Neural progenitor cell (in vitro differentiated cells): ENCODE results near the gene PILRA. TPM values are rescaled to one million over a fixed set of nuclear protein-coding genes. Genes with fewer than 3 reads are reported as not detected.

Experiments used
- DNase-seq: peaks from one replicate; pipeline ENCODE4 v3.0.0-alpha.2; 2016; ENCODE audit warnings: low spot score
- H2AFZ ChIP-seq: fragments of 200-600 bp; sonication (generic); replicated peaks from 2 replicates; pipeline ENCODE4 v1.6.1; 2016; ENCODE audit warnings: antibody characterized with exemption
- H3F3A ChIP-seq: fragments of 200-600 bp; sonication (generic); 2 replicates; pipeline ENCODE4 v1.6.1; 2016; ENCODE audit warnings: antibody characterized with exemption, low read depth
- H3K27ac ChIP-seq: fragments of 200-600 bp; sonication (generic); 2 replicates; pipeline ENCODE4 v1.5.1; 2016; ENCODE audit warnings: mild to moderate bottlenecking
- H3K27me3 ChIP-seq: fragments of 200-600 bp; sonication (generic); 2 replicates; pipeline ENCODE4 v1.6.1; 2016; ENCODE audit warnings: mild to moderate bottlenecking, moderate library complexity
- H3K36me3 ChIP-seq: fragments of 200-600 bp; sonication (generic); 2 replicates; pipeline ENCODE4 v1.5.1; 2016
- H3K4me1 ChIP-seq: fragments of 200-600 bp; sonication (generic); 2 replicates; pipeline ENCODE4 v1.6.1; 2016; ENCODE audit warnings: mixed run types
- H3K4me2 ChIP-seq: fragments of 200-600 bp; sonication (generic); 2 replicates; pipeline ENCODE4 v1.6.1; 2016
- H3K4me3 ChIP-seq: fragments of 200-600 bp; sonication (generic); 2 replicates; pipeline ENCODE4 v1.5.1; 2016
- H3K79me2 ChIP-seq: fragments of 200-600 bp; sonication (generic); 2 replicates; pipeline ENCODE4 v1.6.1; 2016; ENCODE audit warnings: low read depth
- H3K9ac ChIP-seq: fragments of 200-600 bp; sonication (generic); 2 replicates; pipeline ENCODE4 v1.6.1; 2016
- H3K9me3 ChIP-seq: fragments of 200-600 bp; sonication (generic); 2 replicates; pipeline ENCODE4 v1.5.1; 2016; ENCODE audit warnings: low read depth
- H4K20me1 ChIP-seq: fragments of 200-600 bp; sonication (generic); 2 replicates; pipeline ENCODE4 v1.6.1; 2016; ENCODE audit warnings: low read depth
- H3K27ac Mint-ChIP-seq: 3 replicates; pipeline ENCODE4 v1.8.0; 2021; ENCODE audit warnings: mixed read lengths
- H3K27me3 Mint-ChIP-seq: 2 replicates; pipeline ENCODE4 v1.8.0; 2022; ENCODE audit warnings: low read depth, mild to moderate bottlenecking, inconsistent platforms, moderate library complexity, mixed read lengths; ENCODE audit not compliant: insufficient read depth
- H3K36me3 Mint-ChIP-seq: 3 replicates; pipeline ENCODE4 v1.8.0; 2021; ENCODE audit warnings: mixed read lengths
- H3K4me1 Mint-ChIP-seq: 3 replicates; pipeline ENCODE4 v1.8.0; 2021; ENCODE audit warnings: mixed read lengths
- H3K4me3 Mint-ChIP-seq: 3 replicates; pipeline ENCODE4 v1.8.0; 2021; ENCODE audit warnings: mild to moderate bottlenecking, moderate library complexity, mixed read lengths
- H3K9me3 Mint-ChIP-seq: 3 replicates; pipeline ENCODE4 v1.8.0; 2020; ENCODE audit warnings: mixed read lengths
- EZH2 ChIP-seq: fragments of 200-600 bp; sonication (generic); IDR thresholded peaks from 2 replicates; pipeline ENCODE4 v1.6.1; 2017; ENCODE audit warnings: antibody characterized with exemption, mild to moderate bottlenecking, moderate library complexity
- EZH2phosphoT487 ChIP-seq: fragments of 200-600 bp; sonication (generic); IDR thresholded peaks from 2 replicates; pipeline ENCODE4 v1.6.1; 2017; ENCODE audit warnings: antibody characterized with exemption
- total RNA-seq: library from RNA; depleted of rRNA; stranded (reverse); fragments of >200 nt; gene quantifications from 2 replicates; pipeline ENCODE4 v1.2.3, GENCODE V29; 2015; ENCODE audit warnings: low replicate concordance
- TF ChIP-seq, protein P1 (sequence below): fragments of 200-600 bp; sonication (generic); IDR thresholded peaks from 2 replicates; pipeline ENCODE4 v1.5.1; 2017; ENCODE audit warnings: antibody characterized with exemption, mild to moderate bottlenecking

The PILRA gene
- total RNA-seq, 1 donor from 2014 or later = 6.7 TPM

DNA sequence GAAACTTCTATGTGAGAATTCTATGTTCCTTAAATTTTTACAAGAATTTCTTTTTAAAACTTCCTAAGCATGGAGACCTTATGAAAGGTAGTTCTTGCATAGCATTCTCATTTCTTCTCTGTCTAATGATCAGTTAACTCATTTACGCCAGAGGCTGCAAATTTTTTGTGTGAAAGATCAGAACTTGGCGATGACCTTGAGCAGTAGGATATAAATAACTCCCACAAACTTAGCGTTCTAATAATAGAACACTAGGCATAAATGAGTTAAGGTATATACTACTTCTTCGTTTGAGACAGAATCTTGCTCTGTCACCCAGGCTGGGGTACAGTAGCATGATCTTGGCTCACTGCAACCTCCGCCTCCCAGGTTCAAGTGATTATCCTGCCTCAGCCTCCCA, 13.7 kb downstream of the PILRA start:
- Mint-ChIP-seq H3K4me1 (peaks cover 9% of the 10 kb centered on the region), H3K36me3 (no peaks in the 10 kb centered on the region), H3K27me3 (peaks cover 2% of the 10 kb centered on the region), H3K4me3 (no peak overlapping the region), H3K9me3 (no peaks in the 10 kb centered on the region), H3K27ac (no peak overlapping the region)
- Histone ChIP-seq H4K20me1 (no peaks in the 10 kb centered on the region), H3K9ac (no peak overlapping the region), H2AFZ (no peak overlapping the region), H3K4me3 (no peak overlapping the region), H3K4me1 (peaks cover 7% of the 10 kb centered on the region), H3K27me3 (no peaks in the 10 kb centered on the region), H3K27ac (no peak overlapping the region), H3F3A (no peaks in the 10 kb centered on the region), H3K9me3 (no peaks in the 10 kb centered on the region), H3K36me3 (no peaks in the 10 kb centered on the region), H3K4me2 (no peak overlapping the region), H3K79me2 (no peaks in the 10 kb centered on the region)
- TF ChIP-seq, protein P1, sequence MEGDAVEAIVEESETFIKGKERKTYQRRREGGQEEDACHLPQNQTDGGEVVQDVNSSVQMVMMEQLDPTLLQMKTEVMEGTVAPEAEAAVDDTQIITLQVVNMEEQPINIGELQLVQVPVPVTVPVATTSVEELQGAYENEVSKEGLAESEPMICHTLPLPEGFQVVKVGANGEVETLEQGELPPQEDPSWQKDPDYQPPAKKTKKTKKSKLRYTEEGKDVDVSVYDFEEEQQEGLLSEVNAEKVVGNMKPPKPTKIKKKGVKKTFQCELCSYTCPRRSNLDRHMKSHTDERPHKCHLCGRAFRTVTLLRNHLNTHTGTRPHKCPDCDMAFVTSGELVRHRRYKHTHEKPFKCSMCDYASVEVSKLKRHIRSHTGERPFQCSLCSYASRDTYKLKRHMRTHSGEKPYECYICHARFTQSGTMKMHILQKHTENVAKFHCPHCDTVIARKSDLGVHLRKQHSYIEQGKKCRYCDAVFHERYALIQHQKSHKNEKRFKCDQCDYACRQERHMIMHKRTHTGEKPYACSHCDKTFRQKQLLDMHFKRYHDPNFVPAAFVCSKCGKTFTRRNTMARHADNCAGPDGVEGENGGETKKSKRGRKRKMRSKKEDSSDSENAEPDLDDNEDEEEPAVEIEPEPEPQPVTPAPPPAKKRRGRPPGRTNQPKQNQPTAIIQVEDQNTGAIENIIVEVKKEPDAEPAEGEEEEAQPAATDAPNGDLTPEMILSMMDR = no peak
- no peak for TF ChIP-seq EZH2phosphoT487
- TF ChIP-seq EZH2 = no peak
- DNase-seq = no peak

- H4K20me1 ChIP-seq = no peaks in the 10 kb centered on the region
- H3K27me3 ChIP-seq = no peaks in the 10 kb centered on the region
- no peaks in the 10 kb centered on the region for H3K36me3 Mint-ChIP-seq
- H3K9ac ChIP-seq = no peak overlapping the region
- no peaks in the 10 kb centered on the region for H3K36me3 ChIP-seq
- no peaks in the 10 kb centered on the region for H3K9me3 Mint-ChIP-seq
- no peak overlapping the region for H3K27ac ChIP-seq
- peaks cover under 1% of the 10 kb centered on the region for H3K27me3 Mint-ChIP-seq
- no peak for DNase-seq
- H3K27ac Mint-ChIP-seq = no peak overlapping the region
- TF ChIP-seq, protein P1 = no peak
- TF ChIP-seq EZH2phosphoT487 (no peak), EZH2 (no peak)
- peaks cover 7% of the 10 kb centered on the region for H3K4me1 ChIP-seq
- no peak overlapping the region for H3K4me3 ChIP-seq
- no peak overlapping the region for H2AFZ ChIP-seq
- no peaks in the 10 kb centered on the region for H3K9me3 ChIP-seq
- H3K79me2 ChIP-seq = no peaks in the 10 kb centered on the region
- H3K4me3 Mint-ChIP-seq = no peak overlapping the region
- no peak overlapping the region for H3K4me2 ChIP-seq
- no peaks in the 10 kb centered on the region for H3F3A ChIP-seq
- H3K4me1 Mint-ChIP-seq = peaks cover 9% of the 10 kb centered on the region
Observed at GRCh38 chr7:100387695-100388094, 14.4 kb downstream of the PILRA start.

DNA sequence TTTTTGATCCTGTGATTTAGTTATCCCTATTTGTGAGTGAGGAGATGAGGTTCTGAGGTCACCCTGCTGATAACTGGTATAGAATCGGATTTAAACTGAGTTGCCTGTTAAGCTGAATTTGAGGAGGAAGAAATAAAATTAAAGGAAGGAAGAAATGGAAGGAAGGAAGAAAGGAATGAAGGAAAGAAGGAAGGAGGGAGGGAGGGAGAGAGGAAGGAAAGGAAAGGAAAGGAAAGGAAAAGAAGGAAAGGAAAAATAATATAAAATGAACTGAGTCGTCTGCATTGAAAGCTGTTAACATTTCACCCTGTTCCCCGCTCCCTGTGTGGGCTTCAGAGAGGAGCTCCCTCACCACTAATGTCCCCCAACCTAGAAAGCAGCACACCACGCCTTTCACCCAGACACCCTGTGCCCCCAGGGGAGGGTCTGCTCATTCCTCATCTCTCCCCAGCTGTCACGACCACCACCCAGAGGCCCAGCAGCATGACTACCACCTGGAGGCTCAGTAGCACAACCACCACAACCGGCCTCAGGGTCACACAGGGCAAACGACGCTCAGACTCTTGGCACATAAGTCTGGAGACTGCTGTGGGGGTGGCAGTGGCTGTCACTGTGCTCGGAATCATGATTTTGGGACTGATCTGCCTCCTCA, 16.3 kb downstream of the PILRA start:
- TF ChIP-seq EZH2phosphoT487 (no peak), EZH2 (no peak)
- TF ChIP-seq, protein P1 = no peak
- no peaks in the 10 kb centered on the region for H3F3A ChIP-seq
- no peak overlapping the region for H3K4me2 ChIP-seq
- H2AFZ ChIP-seq = no peak overlapping the region
- no peak overlapping the region for H3K4me3 ChIP-seq
- Mint-ChIP-seq H3K36me3 (no peaks in the 10 kb centered on the region), H3K9me3 (no peaks in the 10 kb centered on the region), H3K4me3 (no peak overlapping the region), H3K27ac (peak overlapping the region; percentile 6), H3K4me1 (peaks cover 16% of the 10 kb centered on the region), H3K27me3 (no peaks in the 10 kb centered on the region)
- no peaks in the 10 kb centered on the region for H3K36me3 ChIP-seq
- no peaks in the 10 kb centered on the region for H3K27me3 ChIP-seq
- no peak for DNase-seq
- no peaks in the 10 kb centered on the region for H3K9me3 ChIP-seq
- no peaks in the 10 kb centered on the region for H4K20me1 ChIP-seq
- no peak overlapping the region for H3K9ac ChIP-seq
- no peak overlapping the region for H3K27ac ChIP-seq
- no peaks in the 10 kb centered on the region for H3K79me2 ChIP-seq
- peaks cover 12% of the 10 kb centered on the region for H3K4me1 ChIP-seq
